CD14-positive monocyte (primary cell): ENCODE measurements around the gene EPHA3. TPM values are rescaled to one million over a fixed set of nuclear protein-coding genes. Genes with fewer than 3 reads are reported as not detected.

Experiments used
- DNase-seq, 3 donors: peaks; one replicate each; pipeline ENCODE4 v3.0.0-alpha.2; 2011 to 2022
- H2AFZ ChIP-seq: 2 replicates; pipeline ENCODE4 v1.6.0; 2012; ENCODE audit warnings: mild to moderate bottlenecking, low read depth, low read length, inconsistent platforms; ENCODE audit not compliant: insufficient read depth, poor library complexity, severe bottlenecking
- H3K27ac ChIP-seq, 2 donors: 1 replicate in 1 of 2; 2 replicates in 1 of 2; pipeline ENCODE4 v1.5.1; 2012 to 2013; ENCODE audit warnings: low read length in 2 of 2, control low read depth in 1 of 2, inconsistent platforms in 1 of 2, low read depth in 1 of 2, mild to moderate bottlenecking in 1 of 2
- H3K27me3 ChIP-seq, 2 donors: one replicate each; pipeline versions ENCODE4 v1.6.0 to v1.6.1; 2011 to 2013; ENCODE audit warnings: low read length in 2 of 2; ENCODE audit not compliant: control insufficient read depth in 2 of 2, insufficient read depth in 2 of 2
- H3K36me3 ChIP-seq, 2 donors: replicated peaks in 1 of 2; 1 replicate in 1 of 2; 2 replicates in 1 of 2; pipeline versions ENCODE4 v1.5.1 to v1.6.1; 2012 to 2013; ENCODE audit warnings: low read length in 2 of 2, control low read depth in 1 of 2, inconsistent platforms in 1 of 2, mild to moderate bottlenecking in 1 of 2; ENCODE audit not compliant: insufficient read depth in 2 of 2, control insufficient read depth in 1 of 2
- H3K4me1 ChIP-seq, 2 donors: 1 replicate in 1 of 2; 2 replicates in 1 of 2; pipeline versions ENCODE4 v1.5.1 to v1.6.1; 2012 to 2013; ENCODE audit warnings: low read length in 2 of 2, control low read depth in 1 of 2, inconsistent platforms in 1 of 2, mild to moderate bottlenecking in 1 of 2, moderate library complexity in 1 of 2; ENCODE audit not compliant: insufficient read depth in 2 of 2, control insufficient read depth in 1 of 2
- H3K4me2 ChIP-seq: replicated peaks from 2 replicates; pipeline ENCODE3; 2012; ENCODE audit warnings: low read length, moderate library complexity, mild to moderate bottlenecking; ENCODE audit not compliant: poor library complexity, severe bottlenecking; ENCODE audit errors: extremely low read depth
- H3K4me3 ChIP-seq, 3 experiments: fragments of 200-600 bp in 1 of 3; sonication (generic) in 1 of 3; replicated peaks in 1 of 3; 1 replicate in 2 of 3; 2 replicates in 1 of 3; pipeline ENCODE4 v1.5.1; 2011 to 2013; ENCODE audit warnings: low read length in 3 of 3, mild to moderate bottlenecking in 3 of 3, control low read depth in 2 of 3, low read depth in 2 of 3, inconsistent platforms in 1 of 3, moderate library complexity in 1 of 3
- H3K79me2 ChIP-seq: 2 replicates; pipeline ENCODE4 v1.6.0; 2012; ENCODE audit warnings: mild to moderate bottlenecking, control low read depth, inconsistent platforms, low read length, moderate library complexity; ENCODE audit not compliant: insufficient read depth
- H3K9ac ChIP-seq: 2 replicates; pipeline ENCODE4 v1.6.0; 2017; ENCODE audit warnings: low read length, mild to moderate bottlenecking; ENCODE audit not compliant: insufficient read depth, poor library complexity, severe bottlenecking
- H3K9me3 ChIP-seq, 2 donors: replicated peaks in 1 of 2; 1 replicate in 1 of 2; 2 replicates in 1 of 2; pipeline versions ENCODE4 v1.5.1 to v1.6.1; 2012 to 2013; ENCODE audit warnings: low read length in 2 of 2, control low read depth in 1 of 2; ENCODE audit not compliant: control insufficient read depth in 1 of 2, insufficient read depth in 1 of 2
- H4K20me1 ChIP-seq: 2 replicates; pipeline ENCODE4 v1.6.0; 2012; ENCODE audit warnings: mild to moderate bottlenecking, low read length, control low read depth, moderate library complexity; ENCODE audit not compliant: insufficient read depth
- H3K27ac Mint-ChIP-seq, 7 donors: one replicate each; pipeline ENCODE4 v1.8.0; 2020; ENCODE audit warnings: mild to moderate bottlenecking in 7 of 7, mixed read lengths in 7 of 7, moderate library complexity in 6 of 7, inconsistent platforms in 2 of 7
- H3K27me3 Mint-ChIP-seq, 3 donors: one replicate each; pipeline ENCODE4 v1.8.0; 2021 to 2022; ENCODE audit warnings: low read depth in 3 of 3, mild to moderate bottlenecking in 3 of 3, mixed read lengths in 3 of 3, moderate library complexity in 3 of 3, inconsistent platforms in 1 of 3
- H3K36me3 Mint-ChIP-seq, 2 donors: one replicate each; pipeline ENCODE4 v1.8.0; 2020; ENCODE audit warnings: mixed read lengths in 2 of 2, inconsistent platforms in 1 of 2, mild to moderate bottlenecking in 1 of 2
- H3K4me1 Mint-ChIP-seq: one replicate; pipeline ENCODE4 v1.8.0; 2020; ENCODE audit warnings: mild to moderate bottlenecking, mixed read lengths
- H3K4me3 Mint-ChIP-seq, 2 donors: one replicate each; pipeline ENCODE4 v1.8.0; 2020; ENCODE audit warnings: mild to moderate bottlenecking in 2 of 2, mixed read lengths in 2 of 2, moderate library complexity in 1 of 2
- H3K9me3 Mint-ChIP-seq, 7 donors: one replicate each; pipeline ENCODE4 v1.8.0; 2020 to 2022; ENCODE audit warnings: mixed read lengths in 7 of 7, mild to moderate bottlenecking in 6 of 7, moderate library complexity in 6 of 7, inconsistent platforms in 2 of 7
- WGBS: methylation state at CpG from one replicate; pipeline ENCODE4 v1.1.5; 2013; ENCODE audit warnings: missing lambda C conversion rate; ENCODE audit not compliant: insufficient coverage; 5-methylcytosine and 5-hydroxymethylcytosine counted together
- intact Hi-C, 2 donors: fragments of 100-400 bp; cut with micrococcal nuclease; formaldehyde crosslinking; loops; one replicate each; pipeline versions ENCODE4 v1.15.0 to v1.15.1; 2023
- polyA plus RNA-seq, 3 donors: library from polyadenylated mRNA; depleted of rRNA in 1 of 3; unstranded in 2 of 3; stranded (reverse) in 1 of 3; fragments of 300-500 nt in 2 of 3; fragments of >200 nt in 1 of 3; fragmentation: Illumina TruSeq in 2 of 3; gene quantifications; 1 replicate in 2 of 3; 2 replicates in 1 of 3; pipeline ENCODE4 v1.2.3, GENCODE V29; 2012 to 2021
- TF ChIP-seq, protein P1 (sequence below): fragments of 200-600 bp; IDR thresholded peaks from one replicate; pipeline ENCODE4 v1.8.0; 2022; ENCODE audit warnings: antibody characterized with exemption, mild to moderate bottlenecking

The EPHA3 gene
- polyA plus RNA-seq, 3 donors = not detected

DNA sequence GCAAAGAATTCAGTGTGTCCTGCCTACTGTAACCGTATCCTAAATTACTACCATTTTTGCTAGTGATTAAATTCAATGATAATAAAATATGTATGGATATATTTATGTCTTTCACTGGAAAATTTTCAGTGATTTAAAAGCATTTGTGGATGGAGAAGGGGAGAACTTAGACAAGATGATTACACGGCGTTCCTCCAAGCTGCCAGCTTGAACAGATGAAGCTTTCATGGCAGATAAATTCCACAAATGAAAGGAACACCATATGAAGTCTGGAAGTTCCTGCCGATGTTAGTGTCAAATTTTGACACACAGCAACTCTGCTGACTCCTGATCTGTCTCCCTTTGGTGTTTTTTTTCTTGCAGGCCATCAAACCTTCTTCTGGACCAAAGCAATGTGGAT is 364.7 kb downstream of the EPHA3 start:
- Histone ChIP-seq H3K4me3 (no peak overlapping the region), H2AFZ (no peak overlapping the region), H4K20me1 (no peaks in the 10 kb centered on the region), H3K4me2 (no peak overlapping the region), H3K27me3 (no peaks in the 10 kb centered on the region), H3K9me3 (peaks cover 3% of the 10 kb centered on the region in 2 donors), H3K9ac (no peak overlapping the region), H3K79me2 (no peaks in the 10 kb centered on the region), H3K4me1 (no peaks in the 10 kb centered on the region), H3K36me3 (no peaks in the 10 kb centered on the region), H3K27ac (no peak overlapping the region)
- H3K36me3 Mint-ChIP-seq = no peaks in the 10 kb centered on the region
- peaks cover 0 to 6% (median 2%) of the 10 kb centered on the region in 7 donors for H3K9me3 Mint-ChIP-seq
- TF ChIP-seq, protein P1, sequence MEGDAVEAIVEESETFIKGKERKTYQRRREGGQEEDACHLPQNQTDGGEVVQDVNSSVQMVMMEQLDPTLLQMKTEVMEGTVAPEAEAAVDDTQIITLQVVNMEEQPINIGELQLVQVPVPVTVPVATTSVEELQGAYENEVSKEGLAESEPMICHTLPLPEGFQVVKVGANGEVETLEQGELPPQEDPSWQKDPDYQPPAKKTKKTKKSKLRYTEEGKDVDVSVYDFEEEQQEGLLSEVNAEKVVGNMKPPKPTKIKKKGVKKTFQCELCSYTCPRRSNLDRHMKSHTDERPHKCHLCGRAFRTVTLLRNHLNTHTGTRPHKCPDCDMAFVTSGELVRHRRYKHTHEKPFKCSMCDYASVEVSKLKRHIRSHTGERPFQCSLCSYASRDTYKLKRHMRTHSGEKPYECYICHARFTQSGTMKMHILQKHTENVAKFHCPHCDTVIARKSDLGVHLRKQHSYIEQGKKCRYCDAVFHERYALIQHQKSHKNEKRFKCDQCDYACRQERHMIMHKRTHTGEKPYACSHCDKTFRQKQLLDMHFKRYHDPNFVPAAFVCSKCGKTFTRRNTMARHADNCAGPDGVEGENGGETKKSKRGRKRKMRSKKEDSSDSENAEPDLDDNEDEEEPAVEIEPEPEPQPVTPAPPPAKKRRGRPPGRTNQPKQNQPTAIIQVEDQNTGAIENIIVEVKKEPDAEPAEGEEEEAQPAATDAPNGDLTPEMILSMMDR = no peak
- 96% methylated on average over 3 of the region's 4 CpGs for WGBS
- DNase-seq = no peak
- intact Hi-C loops = no loop called here
- no peak overlapping the region for H3K27ac Mint-ChIP-seq
- no peaks in the 10 kb centered on the region for H3K4me1 Mint-ChIP-seq
- no peak overlapping the region for H3K4me3 Mint-ChIP-seq
- H3K27me3 Mint-ChIP-seq = peaks cover 0 to 2% (median 0%) of the 10 kb centered on the region in 3 donors

DNA sequence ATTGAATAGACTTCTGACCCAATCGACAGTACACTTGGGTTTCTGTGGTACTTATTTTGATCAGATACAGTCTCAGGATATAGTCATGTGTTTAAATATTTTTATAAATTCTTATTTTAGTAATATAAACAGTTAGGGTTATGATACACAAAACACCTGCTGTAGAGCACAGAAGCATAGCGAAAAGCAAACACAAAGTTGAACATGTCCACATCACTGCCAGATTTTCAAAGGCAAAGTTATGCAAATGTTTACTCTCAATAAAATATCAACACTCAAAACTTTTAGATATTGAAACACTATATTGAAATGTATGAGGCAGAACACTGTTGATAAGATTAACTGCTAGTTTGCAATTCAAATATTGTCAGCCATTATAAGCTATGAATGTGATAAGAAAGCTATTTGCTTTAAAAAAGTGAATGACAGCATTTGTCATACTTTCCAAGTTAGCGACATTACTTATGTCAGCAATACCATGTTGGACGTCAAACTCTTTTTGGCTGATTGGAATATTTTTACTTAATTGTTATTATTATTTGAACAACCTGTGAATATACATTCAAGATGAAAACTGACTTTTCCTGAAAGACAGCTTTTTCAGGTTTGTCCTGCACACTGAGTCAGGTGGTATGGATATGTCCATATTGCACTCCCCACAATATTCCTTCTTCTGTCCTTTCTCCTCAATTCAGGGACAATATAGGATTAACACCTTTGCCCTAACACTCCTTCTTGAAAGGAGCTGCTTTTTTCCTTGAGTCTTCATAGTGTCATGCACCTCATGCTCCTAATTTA is 367.1 kb downstream of the EPHA3 start:
- H4K20me1 ChIP-seq = no peaks in the 10 kb centered on the region
- H3K9ac ChIP-seq = no peak overlapping the region
- no peak overlapping the region for H3K4me3 Mint-ChIP-seq
- no peak overlapping the region for H3K4me2 ChIP-seq
- H2AFZ ChIP-seq = no peak overlapping the region
- intact Hi-C loops = no loop called here
- H3K4me1 Mint-ChIP-seq = no peaks in the 10 kb centered on the region
- TF ChIP-seq, protein P1 = no peak
- no peaks in the 10 kb centered on the region for H3K27me3 Mint-ChIP-seq
- no peaks in the 10 kb centered on the region for H3K36me3 ChIP-seq
- H3K9me3 ChIP-seq = peaks cover 0 to 5% of the 10 kb centered on the region in 2 donors
- no peak overlapping the region for H3K27ac Mint-ChIP-seq
- no peaks in the 10 kb centered on the region for H3K27me3 ChIP-seq
- H3K27ac ChIP-seq = no peak overlapping the region
- no peak for DNase-seq
- no peaks in the 10 kb centered on the region for H3K79me2 ChIP-seq
- peaks cover 0 to 7% (median 3%) of the 10 kb centered on the region in 7 donors for H3K9me3 Mint-ChIP-seq
- no peaks in the 10 kb centered on the region for H3K36me3 Mint-ChIP-seq
- no peaks in the 10 kb centered on the region for H3K4me1 ChIP-seq
- no peak overlapping the region for H3K4me3 ChIP-seq
- no CpG with 5 or more reads among the region's 4 CpGs for WGBS
